AG09309 (cell line): Measurements from ENCODE around the gene FIGN.

Source experiments
- DNase-seq: peaks from one replicate; pipeline ENCODE4 v3.0.0-alpha.2; 2010; ENCODE audit warnings: low read depth
- H3K4me3 ChIP-seq: 2 replicates; pipeline ENCODE4 v1.5.1; 2011; ENCODE audit warnings: mild to moderate bottlenecking, low read depth, low read length, moderate library complexity; ENCODE audit not compliant: control insufficient read depth
- TF ChIP-seq, protein P1 (sequence below): IDR thresholded peaks from 2 replicates; pipeline ENCODE4 v1.5.1; 2011; ENCODE audit warnings: mild to moderate bottlenecking, low read depth, low read length, inconsistent platforms; ENCODE audit not compliant: insufficient read depth, control insufficient read depth; ENCODE audit errors: missing control alignments

The FIGN gene

DNA sequence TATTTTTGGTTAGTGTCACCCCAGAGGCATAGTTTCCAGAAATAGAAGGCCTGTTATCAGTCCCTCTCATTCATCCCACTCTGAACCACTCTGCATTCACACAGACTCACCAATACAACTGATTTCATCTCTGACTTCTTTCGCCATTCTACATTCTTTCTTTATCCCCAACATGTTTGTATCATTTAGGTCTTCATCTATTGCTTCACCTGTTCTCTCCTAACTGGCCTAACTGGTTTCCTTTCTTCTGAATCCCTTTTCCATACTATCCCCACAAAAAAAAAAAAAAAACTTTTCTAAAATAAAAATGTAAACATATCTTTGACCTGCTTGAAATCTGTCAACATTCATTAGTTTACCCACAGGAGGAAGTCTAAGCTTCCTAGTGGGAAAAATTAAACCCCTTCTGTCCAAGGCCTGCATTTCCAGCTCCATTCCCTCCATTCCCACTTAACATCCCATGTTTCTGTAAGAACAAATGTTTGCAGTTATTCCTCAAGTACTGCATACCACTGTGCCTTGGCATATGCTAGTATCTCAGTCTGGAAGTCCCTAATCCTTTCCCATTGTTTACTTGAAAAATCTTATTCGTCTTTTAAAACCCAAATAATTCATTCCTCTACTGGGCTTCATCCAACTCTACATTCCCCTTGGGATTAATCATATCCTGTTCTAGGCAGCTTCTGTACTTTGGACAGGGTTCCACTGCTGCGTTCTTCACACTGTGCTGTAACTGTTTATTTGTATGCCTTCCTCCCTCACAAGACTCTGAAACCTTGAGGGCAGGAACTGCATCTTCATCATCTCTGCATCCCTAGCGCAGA, 68.5 kb downstream of the FIGN start:
- TF ChIP-seq, protein P1, sequence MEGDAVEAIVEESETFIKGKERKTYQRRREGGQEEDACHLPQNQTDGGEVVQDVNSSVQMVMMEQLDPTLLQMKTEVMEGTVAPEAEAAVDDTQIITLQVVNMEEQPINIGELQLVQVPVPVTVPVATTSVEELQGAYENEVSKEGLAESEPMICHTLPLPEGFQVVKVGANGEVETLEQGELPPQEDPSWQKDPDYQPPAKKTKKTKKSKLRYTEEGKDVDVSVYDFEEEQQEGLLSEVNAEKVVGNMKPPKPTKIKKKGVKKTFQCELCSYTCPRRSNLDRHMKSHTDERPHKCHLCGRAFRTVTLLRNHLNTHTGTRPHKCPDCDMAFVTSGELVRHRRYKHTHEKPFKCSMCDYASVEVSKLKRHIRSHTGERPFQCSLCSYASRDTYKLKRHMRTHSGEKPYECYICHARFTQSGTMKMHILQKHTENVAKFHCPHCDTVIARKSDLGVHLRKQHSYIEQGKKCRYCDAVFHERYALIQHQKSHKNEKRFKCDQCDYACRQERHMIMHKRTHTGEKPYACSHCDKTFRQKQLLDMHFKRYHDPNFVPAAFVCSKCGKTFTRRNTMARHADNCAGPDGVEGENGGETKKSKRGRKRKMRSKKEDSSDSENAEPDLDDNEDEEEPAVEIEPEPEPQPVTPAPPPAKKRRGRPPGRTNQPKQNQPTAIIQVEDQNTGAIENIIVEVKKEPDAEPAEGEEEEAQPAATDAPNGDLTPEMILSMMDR, result no peak
- DNase-seq, result peak; percentile 81
- no peak overlapping the region for H3K4me3 ChIP-seq

DNA sequence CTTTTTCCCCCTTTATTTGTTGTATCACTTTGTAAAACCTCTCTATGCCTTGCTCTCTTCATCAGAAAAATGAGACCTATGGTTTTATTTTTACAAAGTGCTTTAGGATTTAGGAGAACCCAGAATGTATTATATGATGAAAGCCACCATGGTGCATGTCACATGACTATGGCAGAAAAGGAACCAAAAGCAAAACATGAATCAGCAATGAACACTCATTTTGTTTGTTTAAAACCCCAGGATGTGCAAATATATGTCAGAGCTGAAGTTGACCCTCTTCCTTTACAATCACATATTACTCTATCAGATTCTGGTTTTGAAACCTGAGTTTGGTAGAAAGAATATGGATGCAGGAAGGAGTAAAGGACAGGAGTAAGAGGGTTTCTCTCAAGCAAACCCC, 70.0 kb downstream of the FIGN start:
- TF ChIP-seq, protein P1, result no peak
- DNase-seq, result no peak
- no peak overlapping the region for H3K4me3 ChIP-seq

DNA sequence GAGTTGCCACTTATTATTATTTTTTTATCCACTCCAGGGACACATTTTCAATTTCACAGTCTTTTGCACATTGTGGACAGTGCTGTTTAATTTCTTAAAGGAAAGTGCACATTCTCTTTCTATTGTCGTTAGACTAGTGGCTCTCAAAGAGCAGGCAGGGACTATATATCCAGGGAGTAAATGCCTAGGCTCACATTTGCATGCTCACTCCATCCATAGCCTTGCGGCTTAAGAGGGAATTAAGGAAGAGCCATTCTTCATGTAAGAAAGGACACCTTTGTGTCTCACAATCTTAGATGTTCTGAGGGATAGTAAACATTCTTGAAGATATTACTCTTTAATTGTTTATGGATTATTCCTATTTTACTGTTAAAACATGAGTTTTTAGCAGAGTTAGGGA, 70.8 kb downstream of the FIGN start:
- no peak overlapping the region for H3K4me3 ChIP-seq
- TF ChIP-seq, protein P1, result no peak
- DNase-seq, result no peak

DNA sequence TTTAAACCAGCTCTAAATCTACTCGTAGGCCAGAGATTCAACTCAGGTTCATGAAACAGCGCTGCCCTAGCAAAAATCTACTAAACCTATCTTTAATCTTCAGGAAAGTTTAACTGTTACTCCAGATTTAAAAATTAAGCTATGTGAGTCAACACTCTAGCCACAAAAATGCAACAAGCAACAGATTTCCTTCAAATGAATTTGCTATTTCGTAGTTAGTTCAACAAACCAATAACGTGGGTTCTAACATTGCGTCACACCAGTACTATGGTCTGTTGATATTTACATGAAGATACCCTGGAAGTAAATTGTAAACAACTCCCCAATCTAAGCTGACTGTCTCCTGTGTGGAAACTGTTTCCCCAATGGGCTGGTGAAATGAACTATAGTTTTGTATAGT, 71.2 kb downstream of the FIGN start:
- peak; percentile 67 for DNase-seq
- H3K4me3 ChIP-seq, result no peak overlapping the region
- TF ChIP-seq, protein P1, result no peak

DNA sequence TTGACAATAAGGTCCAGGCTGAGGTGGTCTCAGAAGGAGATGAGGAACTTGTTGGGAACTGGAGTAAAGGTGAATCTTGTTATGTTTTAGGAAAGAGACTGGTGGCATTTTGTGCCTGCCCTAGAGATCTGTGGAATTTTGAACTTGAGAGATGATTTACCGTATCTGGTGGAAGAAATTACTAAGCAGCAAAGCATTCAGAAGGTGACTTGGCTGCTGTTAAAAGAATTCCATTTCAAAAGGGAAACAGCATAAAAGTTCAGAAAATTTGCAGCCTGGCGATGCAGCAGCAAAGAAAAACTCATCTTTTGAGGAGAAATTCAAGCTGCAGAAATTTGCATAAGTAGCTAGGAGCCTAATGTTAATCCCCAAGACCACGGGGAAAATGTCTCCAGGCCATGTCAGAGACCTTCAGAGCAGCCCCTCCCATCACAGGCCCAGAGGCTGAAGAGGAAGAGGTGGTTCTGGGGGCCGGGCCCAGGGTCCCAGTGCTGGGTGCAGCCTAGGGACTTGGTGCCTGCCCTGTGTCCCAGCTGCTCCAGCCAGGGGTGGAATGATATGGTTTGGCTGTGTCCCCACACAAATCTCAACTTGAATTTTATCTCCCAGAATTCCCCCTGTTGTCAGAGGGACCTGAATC, 73.5 kb downstream of the FIGN start:
- no peak for DNase-seq
- TF ChIP-seq, protein P1, result no peak
- H3K4me3 ChIP-seq, result no peak overlapping the region

DNA sequence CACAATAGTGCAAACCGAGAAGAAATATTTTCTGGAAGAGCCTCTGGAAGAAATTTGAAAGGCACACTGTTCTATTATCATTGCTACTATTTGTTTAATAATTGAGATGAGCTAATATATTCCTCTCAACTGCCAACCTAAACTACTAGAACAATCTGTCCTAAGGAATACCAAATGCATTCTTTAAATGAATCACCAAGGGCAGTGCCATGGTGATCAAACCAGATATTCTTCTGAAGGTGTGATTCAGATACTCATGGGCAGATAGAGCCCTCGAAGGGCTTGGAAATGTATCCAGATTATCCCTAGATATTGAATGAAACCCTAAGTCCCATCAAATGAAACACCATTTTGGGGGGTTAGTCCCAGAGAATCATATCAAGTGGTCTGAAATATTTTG, 76.6 kb downstream of the FIGN start:
- TF ChIP-seq, protein P1, result no peak
- no peak for DNase-seq
- no peak overlapping the region for H3K4me3 ChIP-seq
